Measurements from ENCODE around the gene PDE4D. TPM values are rescaled to one million over a fixed set of nuclear protein-coding genes. Genes with fewer than 3 reads are reported as not detected.
A peak's percentile ranks its signal among the peaks of the same experiment; 100 is the strongest.

The PDE4D gene
- total RNA-seq, 1 donor from 2014 or later = 44.8 TPM

DNA sequence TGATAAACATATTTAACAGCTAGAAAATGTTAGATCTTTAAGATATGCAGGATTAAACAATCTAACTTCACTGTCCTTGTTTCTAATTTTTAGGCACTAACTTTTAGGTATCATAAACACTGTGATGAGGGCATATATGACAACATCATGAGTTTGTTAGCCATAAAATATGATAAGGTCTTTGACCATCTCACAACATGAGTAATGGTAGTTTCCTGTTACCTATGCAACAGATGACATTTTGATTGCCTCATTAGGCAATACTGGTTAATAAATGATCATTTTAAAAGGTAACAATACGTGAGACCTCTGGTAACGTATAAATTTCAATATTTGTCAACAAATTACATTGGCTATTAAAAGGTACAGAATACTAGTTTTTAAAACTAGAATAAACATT is 613.5 kb downstream of the PDE4D start:
- no peak overlapping the region for H3K27ac ChIP-seq
- H3K36me3 ChIP-seq = no peaks in the 10 kb centered on the region
- H3K27me3 ChIP-seq = no peaks in the 10 kb centered on the region
- no peak for DNase-seq (ENCODE audit: low spot score in 2 of 2)
- intact Hi-C loops (cut with DNase I) = no loop called here
- H3K4me1 ChIP-seq = no peaks in the 10 kb centered on the region
- no peaks in the 10 kb centered on the region for H3K9me3 ChIP-seq
- no peak overlapping the region for H3K4me3 ChIP-seq
- TF ChIP-seq, protein P1, sequence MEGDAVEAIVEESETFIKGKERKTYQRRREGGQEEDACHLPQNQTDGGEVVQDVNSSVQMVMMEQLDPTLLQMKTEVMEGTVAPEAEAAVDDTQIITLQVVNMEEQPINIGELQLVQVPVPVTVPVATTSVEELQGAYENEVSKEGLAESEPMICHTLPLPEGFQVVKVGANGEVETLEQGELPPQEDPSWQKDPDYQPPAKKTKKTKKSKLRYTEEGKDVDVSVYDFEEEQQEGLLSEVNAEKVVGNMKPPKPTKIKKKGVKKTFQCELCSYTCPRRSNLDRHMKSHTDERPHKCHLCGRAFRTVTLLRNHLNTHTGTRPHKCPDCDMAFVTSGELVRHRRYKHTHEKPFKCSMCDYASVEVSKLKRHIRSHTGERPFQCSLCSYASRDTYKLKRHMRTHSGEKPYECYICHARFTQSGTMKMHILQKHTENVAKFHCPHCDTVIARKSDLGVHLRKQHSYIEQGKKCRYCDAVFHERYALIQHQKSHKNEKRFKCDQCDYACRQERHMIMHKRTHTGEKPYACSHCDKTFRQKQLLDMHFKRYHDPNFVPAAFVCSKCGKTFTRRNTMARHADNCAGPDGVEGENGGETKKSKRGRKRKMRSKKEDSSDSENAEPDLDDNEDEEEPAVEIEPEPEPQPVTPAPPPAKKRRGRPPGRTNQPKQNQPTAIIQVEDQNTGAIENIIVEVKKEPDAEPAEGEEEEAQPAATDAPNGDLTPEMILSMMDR (IDR thresholded peaks at IDR 0.05) = no peak

DNA sequence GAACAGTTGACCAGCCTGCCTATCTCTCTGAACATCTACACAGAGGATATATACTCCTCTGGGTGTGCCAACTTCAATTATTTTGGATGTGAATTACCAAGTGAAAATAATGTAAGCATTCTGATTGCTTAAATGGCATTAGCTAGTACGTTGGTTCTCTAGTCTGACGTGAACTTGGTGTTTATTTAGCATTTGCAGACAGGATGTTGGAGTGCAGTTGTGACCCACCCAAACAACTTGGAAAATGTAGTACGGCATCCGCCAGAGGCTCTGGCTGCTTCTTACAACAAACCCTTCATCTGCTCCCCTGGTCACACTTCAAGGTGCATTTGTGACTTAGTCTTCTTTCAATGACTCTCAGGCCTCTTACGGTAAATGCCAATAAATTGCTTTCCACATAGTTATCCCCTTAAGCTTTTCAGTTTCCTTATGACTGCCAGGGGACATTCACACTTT is 616.6 kb downstream of the PDE4D start:
- no peaks in the 10 kb centered on the region for H3K27me3 ChIP-seq
- H3K4me1 ChIP-seq = no peaks in the 10 kb centered on the region
- no peak overlapping the region for H3K4me3 ChIP-seq
- H3K27ac ChIP-seq = peak overlapping the region in 1 of 2 donors; percentile 66
- intact Hi-C loops (cut with DNase I) = no loop called here
- H3K9me3 ChIP-seq = no peaks in the 10 kb centered on the region
- no peaks in the 10 kb centered on the region for H3K36me3 ChIP-seq
- TF ChIP-seq, protein P1 (IDR thresholded peaks at IDR 0.05) = no peak
- no peak for DNase-seq (ENCODE audit: low spot score in 2 of 2)

DNA sequence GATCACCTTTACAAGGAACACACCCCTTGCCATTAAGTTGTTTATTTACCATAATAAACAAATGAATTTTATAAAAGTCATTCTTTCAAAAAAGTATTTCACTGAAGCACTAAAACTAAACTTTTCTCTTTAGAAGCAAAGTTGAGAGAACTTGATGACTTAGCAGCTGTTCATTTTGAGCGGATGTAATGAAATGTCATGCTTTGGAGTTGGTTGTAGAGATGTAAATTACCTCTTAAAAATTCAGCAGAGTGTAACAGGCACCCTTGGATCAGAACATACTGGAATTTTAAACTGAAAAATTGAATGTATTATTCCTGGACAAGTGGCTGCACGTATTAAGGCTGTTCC is 617.2 kb downstream of the PDE4D start:
- H3K27ac ChIP-seq = peak overlapping the region in 1 of 2 donors; percentile 66
- peak overlapping the region; percentile 52 to 58 for H3K4me3 ChIP-seq

DNA sequence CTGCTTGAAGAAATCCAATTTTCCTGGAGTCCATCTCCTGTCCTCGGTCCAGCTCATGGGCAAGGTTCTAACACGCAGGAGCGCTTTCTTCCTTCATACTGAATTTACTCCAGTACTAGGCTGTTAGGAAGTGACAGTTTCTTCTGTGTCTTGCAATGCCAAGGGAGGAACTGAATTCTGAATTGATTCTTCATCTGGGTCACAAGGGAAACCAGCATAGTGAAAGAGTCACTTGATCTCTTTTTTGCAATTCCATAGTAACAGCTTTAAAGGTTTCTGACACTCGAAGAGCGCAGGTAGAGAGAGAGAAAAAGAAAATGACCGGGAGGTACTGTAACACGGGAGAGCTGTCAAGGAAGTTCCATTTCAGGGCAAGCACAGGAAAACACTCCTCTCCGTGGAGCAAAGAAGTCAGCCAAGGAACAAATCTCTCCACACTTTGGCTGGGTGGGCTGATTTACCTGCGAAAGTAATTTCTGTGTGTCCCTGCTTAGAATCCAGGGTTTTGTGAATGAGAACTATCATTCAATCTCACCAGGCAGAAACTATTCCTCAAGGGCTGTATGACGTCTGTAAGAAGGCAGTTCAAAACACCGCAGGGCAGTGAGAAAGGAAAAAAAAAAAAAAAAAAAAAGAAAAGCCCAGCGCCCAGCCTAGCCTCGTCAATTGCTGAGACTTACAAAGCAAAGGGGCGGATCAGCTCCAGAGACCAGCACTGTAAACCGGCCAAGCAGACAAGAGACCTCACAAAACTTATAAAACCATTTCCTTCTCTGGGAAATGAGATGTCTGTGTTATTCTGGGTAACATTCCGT is 617.8 kb downstream of the PDE4D start:
- TF ChIP-seq, protein P1 (IDR thresholded peaks at IDR 0.05) = no peak
- intact Hi-C loops (cut with DNase I) = no loop called here
- DNase-seq (ENCODE audit: low spot score in 2 of 2) = no peak
- H3K27ac ChIP-seq = peak overlapping the region; percentile 9 to 66
- H3K4me3 ChIP-seq = peak overlapping the region; percentile 52 to 58
- H3K9me3 ChIP-seq = no peaks in the 10 kb centered on the region
- no peaks in the 10 kb centered on the region for H3K4me1 ChIP-seq
- no peaks in the 10 kb centered on the region for H3K36me3 ChIP-seq
- H3K27me3 ChIP-seq = no peaks in the 10 kb centered on the region

More for the DNA sequence above, 617.2 kb downstream of the PDE4D start:
- Histone ChIP-seq H3K9me3 (no peaks in the 10 kb centered on the region), H3K36me3 (no peaks in the 10 kb centered on the region), H3K27me3 (no peaks in the 10 kb centered on the region), H3K4me1 (no peaks in the 10 kb centered on the region)
- intact Hi-C loops (cut with DNase I) = no loop called here
- TF ChIP-seq, protein P1 (IDR thresholded peaks at IDR 0.05) = no peak
- no peak for DNase-seq (ENCODE audit: low spot score in 2 of 2)

DNA sequence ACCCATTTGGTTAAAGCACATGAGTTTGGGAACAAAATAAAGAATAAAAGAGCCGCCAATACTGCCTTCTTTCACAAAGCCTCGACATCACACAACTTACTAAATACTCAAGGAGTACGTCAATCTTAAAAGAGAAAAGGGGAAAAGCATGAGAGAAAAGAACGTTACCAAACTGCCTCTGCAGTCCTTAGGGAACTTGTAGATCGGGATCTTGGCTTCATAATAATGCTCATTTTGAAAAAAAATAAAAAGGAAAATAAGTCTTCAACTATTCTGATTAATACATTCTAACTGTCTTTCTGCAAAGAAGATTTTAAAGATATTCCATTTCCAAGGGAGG is 618.4 kb downstream of the PDE4D start:
- Histone ChIP-seq H3K9me3 (no peaks in the 10 kb centered on the region), H3K27me3 (no peaks in the 10 kb centered on the region), H3K4me3 (peak overlapping the region; percentile 52 to 58), H3K36me3 (no peaks in the 10 kb centered on the region), H3K27ac (peak overlapping the region; percentile 9 to 66), H3K4me1 (no peaks in the 10 kb centered on the region)
- intact Hi-C loops (cut with DNase I) = no loop called here
- TF ChIP-seq, protein P1 (IDR thresholded peaks at IDR 0.05) = no peak
- no peak for DNase-seq (ENCODE audit: low spot score in 2 of 2)
